ENCODE measurements around the gene SGSM1.

Gene SGSM1

DNA sequence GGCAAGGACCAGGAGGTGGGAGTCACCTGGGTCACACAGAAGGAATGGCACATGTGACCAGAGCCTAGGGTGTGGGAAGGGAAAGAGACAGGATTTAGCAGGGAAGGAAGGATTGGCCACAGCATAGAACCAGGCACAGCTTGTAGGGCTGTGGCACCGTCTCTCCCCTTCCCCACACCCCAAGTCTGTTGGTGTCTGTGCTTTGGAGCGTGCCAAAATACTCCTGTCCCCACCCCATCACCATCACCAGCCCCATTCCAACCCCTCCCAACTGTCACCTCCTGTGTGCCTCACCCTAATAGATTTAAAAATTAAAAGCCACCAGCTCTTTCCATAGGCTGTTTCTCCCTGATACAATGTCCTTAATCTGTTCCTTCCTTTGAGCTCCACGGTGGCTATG lies 18.2 kb downstream of the SGSM1 start:
- H3K4me3 ChIP-seq (ENCODE audit: low read depth, low read length) = no peak overlapping the region
- H4K12ac ChIP-seq (ENCODE audit: low read depth, low read length) = no peak overlapping the region
- peaks cover 4% of the 10 kb centered on the region for H3K9me3 ChIP-seq (ENCODE audit: insufficient read depth, low read depth, low read length)
- no peak overlapping the region for H2BK120ac ChIP-seq (ENCODE audit: insufficient read depth, low read length, poor library complexity)
- H3K4ac ChIP-seq (ENCODE audit: low read depth, low read length) = no peak overlapping the region
- H2AK5ac ChIP-seq (ENCODE audit: low read length) = no peak overlapping the region
- H3K4me2 ChIP-seq (ENCODE audit: low read length) = no peak overlapping the region
- no peak overlapping the region for H2BK5ac ChIP-seq (ENCODE audit: low read depth, low read length, poor library complexity)
- no peak overlapping the region for H3K18ac ChIP-seq (ENCODE audit: low read length)
- no peaks in the 10 kb centered on the region for H3K36me3 ChIP-seq (ENCODE audit: control insufficient read depth in 1 of 2, insufficient read depth in 2 of 2, low read length in 2 of 2)
- no peaks in the 10 kb centered on the region for H3K4me1 ChIP-seq (ENCODE audit: control insufficient read depth in 1 of 2, insufficient read depth in 2 of 2, low read length in 2 of 2)
- no peak overlapping the region for H4K91ac ChIP-seq (ENCODE audit: low read depth, low read length)
- H3K79me2 ChIP-seq (ENCODE audit: control insufficient read depth, insufficient read depth, low read length, poor library complexity) = no peaks in the 10 kb centered on the region
- H3K9ac ChIP-seq (ENCODE audit: low read length) = no peak overlapping the region
- no peaks in the 10 kb centered on the region for H3K27me3 ChIP-seq (ENCODE audit: insufficient read depth, low read length)
- H3K14ac ChIP-seq (ENCODE audit: low read length) = no peak overlapping the region
- H3K79me1 ChIP-seq (ENCODE audit: low read length) = no peaks in the 10 kb centered on the region
- H2AFZ ChIP-seq (ENCODE audit: insufficient read depth, low read length, poor library complexity) = no peak overlapping the region
- no peak for DNase-seq
- no peak overlapping the region for H3K23ac ChIP-seq (ENCODE audit: low read length)
- H4K8ac ChIP-seq (ENCODE audit: low read depth, low read length) = no peak overlapping the region
- no CpG with 5 or more reads among the region's 3 CpGs for WGBS (ENCODE audit: extremely low coverage, insufficient coverage, insufficient read length)
- no peak overlapping the region for H3K27ac ChIP-seq (ENCODE audit: low read depth, low read length)
- no peak overlapping the region for H2BK12ac ChIP-seq (ENCODE audit: low read length)

DNA sequence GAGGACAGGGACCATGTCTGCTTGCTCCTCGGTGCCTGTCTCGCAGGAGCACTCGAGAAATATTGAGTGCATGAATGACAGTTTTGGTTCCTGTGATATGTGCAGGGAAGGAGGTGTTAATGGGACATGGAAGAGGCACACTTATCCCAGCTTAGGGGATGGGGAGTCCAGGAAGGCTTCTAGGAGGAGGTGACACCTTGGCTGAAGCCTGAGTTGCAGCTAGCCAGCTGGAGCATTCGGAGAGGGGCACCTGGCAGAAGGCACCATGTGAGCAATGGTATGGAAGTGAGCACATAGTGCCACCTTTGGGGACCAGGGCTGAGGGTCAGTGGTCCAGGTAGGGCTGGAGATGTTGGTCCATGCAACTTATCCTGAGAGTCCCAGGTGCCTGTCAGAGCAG lies 18.9 kb downstream of the SGSM1 start:
- Histone ChIP-seq H2BK120ac (ENCODE audit: insufficient read depth, low read length, poor library complexity) (no peak overlapping the region), H3K36me3 (ENCODE audit: control insufficient read depth in 1 of 2, insufficient read depth in 2 of 2, low read length in 2 of 2) (no peaks in the 10 kb centered on the region), H4K12ac (ENCODE audit: low read depth, low read length) (no peak overlapping the region), H3K4me2 (ENCODE audit: low read length) (no peak overlapping the region), H3K27me3 (ENCODE audit: insufficient read depth, low read length) (no peaks in the 10 kb centered on the region), H3K4ac (ENCODE audit: low read depth, low read length) (no peak overlapping the region), H3K79me2 (ENCODE audit: control insufficient read depth, insufficient read depth, low read length, poor library complexity) (no peaks in the 10 kb centered on the region), H3K14ac (ENCODE audit: low read length) (no peak overlapping the region), H2AFZ (ENCODE audit: insufficient read depth, low read length, poor library complexity) (no peak overlapping the region), H3K4me1 (ENCODE audit: control insufficient read depth in 1 of 2, insufficient read depth in 2 of 2, low read length in 2 of 2) (no peaks in the 10 kb centered on the region), H3K9ac (ENCODE audit: low read length) (no peak overlapping the region), H3K79me1 (ENCODE audit: low read length) (no peaks in the 10 kb centered on the region), H3K4me3 (ENCODE audit: low read depth, low read length) (no peak overlapping the region), H2AK5ac (ENCODE audit: low read length) (no peak overlapping the region), H2BK12ac (ENCODE audit: low read length) (no peak overlapping the region), H3K23ac (ENCODE audit: low read length) (no peak overlapping the region), H2BK5ac (ENCODE audit: low read depth, low read length, poor library complexity) (no peak overlapping the region), H4K91ac (ENCODE audit: low read depth, low read length) (no peak overlapping the region), H4K8ac (ENCODE audit: low read depth, low read length) (no peak overlapping the region), H3K27ac (ENCODE audit: low read depth, low read length) (no peak overlapping the region), H3K9me3 (ENCODE audit: insufficient read depth, low read depth, low read length) (peaks cover 4% of the 10 kb centered on the region), H3K18ac (ENCODE audit: low read length) (no peak overlapping the region)
- no peak for DNase-seq
- no CpG with 5 or more reads among the region's 4 CpGs for WGBS (ENCODE audit: extremely low coverage, insufficient coverage, insufficient read length)

DNA sequence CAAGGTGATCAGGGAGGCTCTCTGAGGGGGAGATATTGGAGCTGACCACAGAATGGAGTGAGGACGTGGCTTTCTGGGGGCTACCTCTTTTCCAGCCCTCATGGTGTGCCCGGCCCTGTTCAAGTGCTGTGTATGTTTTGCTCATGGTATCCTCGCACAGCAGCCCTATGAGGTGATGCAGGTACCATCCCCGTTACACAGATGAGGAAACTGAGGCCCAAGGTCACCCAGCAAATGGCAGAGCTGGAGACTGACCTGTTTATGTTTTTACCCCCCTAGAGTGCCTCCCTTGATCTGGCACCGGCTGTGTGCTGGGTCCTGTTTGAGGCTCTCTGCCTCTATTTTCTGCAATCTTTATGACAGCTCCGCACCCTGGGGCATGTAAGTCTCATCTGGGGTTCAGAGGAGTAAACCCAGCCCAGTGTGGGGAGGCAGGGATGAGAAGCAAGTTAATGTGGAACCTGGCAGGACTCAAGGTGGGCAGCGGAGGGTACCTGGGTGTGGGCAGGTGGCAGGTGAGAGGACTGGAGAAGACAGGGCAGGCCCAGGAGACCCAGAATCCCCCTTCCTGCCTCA lies 20.8 kb downstream of the SGSM1 start:
- H3K9ac ChIP-seq (ENCODE audit: low read length) = no peak overlapping the region
- no peak overlapping the region for H4K8ac ChIP-seq (ENCODE audit: low read depth, low read length)
- H2BK5ac ChIP-seq (ENCODE audit: low read depth, low read length, poor library complexity) = no peak overlapping the region
- no peak overlapping the region for H4K12ac ChIP-seq (ENCODE audit: low read depth, low read length)
- H3K79me1 ChIP-seq (ENCODE audit: low read length) = no peaks in the 10 kb centered on the region
- no peak overlapping the region for H3K27ac ChIP-seq (ENCODE audit: low read depth, low read length)
- no peak overlapping the region for H3K4ac ChIP-seq (ENCODE audit: low read depth, low read length)
- H3K4me3 ChIP-seq (ENCODE audit: low read depth, low read length) = no peak overlapping the region
- H3K79me2 ChIP-seq (ENCODE audit: control insufficient read depth, insufficient read depth, low read length, poor library complexity) = no peaks in the 10 kb centered on the region
- H3K9me3 ChIP-seq (ENCODE audit: insufficient read depth, low read depth, low read length) = peaks cover 5% of the 10 kb centered on the region
- no peak overlapping the region for H3K14ac ChIP-seq (ENCODE audit: low read length)
- H3K27me3 ChIP-seq (ENCODE audit: insufficient read depth, low read length) = no peaks in the 10 kb centered on the region
- H2BK12ac ChIP-seq (ENCODE audit: low read length) = no peak overlapping the region
- no peaks in the 10 kb centered on the region for H3K4me1 ChIP-seq (ENCODE audit: control insufficient read depth in 1 of 2, insufficient read depth in 2 of 2, low read length in 2 of 2)
- H2AK5ac ChIP-seq (ENCODE audit: low read length) = no peak overlapping the region
- H3K36me3 ChIP-seq (ENCODE audit: control insufficient read depth in 1 of 2, insufficient read depth in 2 of 2, low read length in 2 of 2) = no peaks in the 10 kb centered on the region
- DNase-seq = no peak
- H4K91ac ChIP-seq (ENCODE audit: low read depth, low read length) = no peak overlapping the region
- H3K23ac ChIP-seq (ENCODE audit: low read length) = no peak overlapping the region
- WGBS (ENCODE audit: extremely low coverage, insufficient coverage, insufficient read length) = no CpG with 5 or more reads among the region's 7 CpGs
- no peak overlapping the region for H3K4me2 ChIP-seq (ENCODE audit: low read length)
- no peak overlapping the region for H2BK120ac ChIP-seq (ENCODE audit: insufficient read depth, low read length, poor library complexity)
- no peak overlapping the region for H2AFZ ChIP-seq (ENCODE audit: insufficient read depth, low read length, poor library complexity)
- no peak overlapping the region for H3K18ac ChIP-seq (ENCODE audit: low read length)

DNA sequence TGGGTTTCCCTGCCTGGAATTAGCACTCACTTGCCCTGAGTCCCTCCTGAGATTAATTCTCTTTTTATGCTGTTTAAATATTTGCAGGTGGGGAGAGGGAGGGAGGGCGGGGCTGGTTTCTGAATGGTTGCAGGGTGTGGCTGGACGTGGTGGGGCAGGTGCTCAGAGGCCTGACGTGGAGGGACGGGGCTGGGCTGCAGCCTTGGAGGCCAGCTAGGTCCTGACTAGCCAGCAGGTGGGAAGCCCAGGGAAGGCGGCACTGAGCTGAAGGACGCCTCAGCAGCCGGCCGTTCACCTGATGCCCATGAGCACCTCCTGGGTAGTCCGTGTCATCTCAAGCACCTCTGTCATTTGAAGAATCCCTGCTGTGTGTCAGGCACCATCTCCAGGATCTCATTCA lies 21.3 kb downstream of the SGSM1 start:
- no peak overlapping the region for H3K14ac ChIP-seq (ENCODE audit: low read length)
- H4K91ac ChIP-seq (ENCODE audit: low read depth, low read length) = no peak overlapping the region
- no peak overlapping the region for H2AK5ac ChIP-seq (ENCODE audit: low read length)
- no peaks in the 10 kb centered on the region for H3K79me2 ChIP-seq (ENCODE audit: control insufficient read depth, insufficient read depth, low read length, poor library complexity)
- H3K9ac ChIP-seq (ENCODE audit: low read length) = no peak overlapping the region
- no peak overlapping the region for H4K12ac ChIP-seq (ENCODE audit: low read depth, low read length)
- no peaks in the 10 kb centered on the region for H3K36me3 ChIP-seq (ENCODE audit: control insufficient read depth in 1 of 2, insufficient read depth in 2 of 2, low read length in 2 of 2)
- no peaks in the 10 kb centered on the region for H3K79me1 ChIP-seq (ENCODE audit: low read length)
- no peaks in the 10 kb centered on the region for H3K27me3 ChIP-seq (ENCODE audit: insufficient read depth, low read length)
- no peak overlapping the region for H3K4me3 ChIP-seq (ENCODE audit: low read depth, low read length)
- no peak overlapping the region for H3K23ac ChIP-seq (ENCODE audit: low read length)
- no peak overlapping the region for H2BK5ac ChIP-seq (ENCODE audit: low read depth, low read length, poor library complexity)
- peaks cover 5% of the 10 kb centered on the region for H3K9me3 ChIP-seq (ENCODE audit: insufficient read depth, low read depth, low read length)
- H3K18ac ChIP-seq (ENCODE audit: low read length) = no peak overlapping the region
- H4K8ac ChIP-seq (ENCODE audit: low read depth, low read length) = no peak overlapping the region
- no peak overlapping the region for H3K4me2 ChIP-seq (ENCODE audit: low read length)
- no peak overlapping the region for H3K4ac ChIP-seq (ENCODE audit: low read depth, low read length)
- H2BK120ac ChIP-seq (ENCODE audit: insufficient read depth, low read length, poor library complexity) = no peak overlapping the region
- no peak overlapping the region for H2AFZ ChIP-seq (ENCODE audit: insufficient read depth, low read length, poor library complexity)
- DNase-seq = no peak
- no peak overlapping the region for H3K27ac ChIP-seq (ENCODE audit: low read depth, low read length)
- no peaks in the 10 kb centered on the region for H3K4me1 ChIP-seq (ENCODE audit: control insufficient read depth in 1 of 2, insufficient read depth in 2 of 2, low read length in 2 of 2)
- no CpG with 5 or more reads among the region's 9 CpGs for WGBS (ENCODE audit: extremely low coverage, insufficient coverage, insufficient read length)
- no peak overlapping the region for H2BK12ac ChIP-seq (ENCODE audit: low read length)

Data from trophoblast cell (in vitro differentiated cells and primary cell).